ENCODE results near the gene GFOD2.

DNA sequence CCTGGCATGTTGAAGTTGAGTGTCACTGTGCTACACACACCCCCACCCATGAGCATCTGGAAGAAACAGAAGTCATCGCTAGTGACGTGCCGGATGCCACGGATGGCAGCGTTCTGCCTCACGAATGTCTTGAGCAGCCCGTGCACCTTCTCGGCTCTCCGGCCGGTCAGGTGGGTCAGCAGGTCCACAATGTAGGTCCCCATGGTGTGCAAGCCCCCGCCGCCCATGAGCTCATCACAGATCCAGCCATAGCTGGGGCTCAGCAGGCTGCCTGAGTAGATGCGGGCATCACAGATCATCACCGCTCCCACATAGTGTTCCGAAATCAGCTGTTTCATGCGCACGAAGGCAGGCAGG lies 43.6 kb downstream of the GFOD2 start:
- TF ChIP-seq, protein P1, sequence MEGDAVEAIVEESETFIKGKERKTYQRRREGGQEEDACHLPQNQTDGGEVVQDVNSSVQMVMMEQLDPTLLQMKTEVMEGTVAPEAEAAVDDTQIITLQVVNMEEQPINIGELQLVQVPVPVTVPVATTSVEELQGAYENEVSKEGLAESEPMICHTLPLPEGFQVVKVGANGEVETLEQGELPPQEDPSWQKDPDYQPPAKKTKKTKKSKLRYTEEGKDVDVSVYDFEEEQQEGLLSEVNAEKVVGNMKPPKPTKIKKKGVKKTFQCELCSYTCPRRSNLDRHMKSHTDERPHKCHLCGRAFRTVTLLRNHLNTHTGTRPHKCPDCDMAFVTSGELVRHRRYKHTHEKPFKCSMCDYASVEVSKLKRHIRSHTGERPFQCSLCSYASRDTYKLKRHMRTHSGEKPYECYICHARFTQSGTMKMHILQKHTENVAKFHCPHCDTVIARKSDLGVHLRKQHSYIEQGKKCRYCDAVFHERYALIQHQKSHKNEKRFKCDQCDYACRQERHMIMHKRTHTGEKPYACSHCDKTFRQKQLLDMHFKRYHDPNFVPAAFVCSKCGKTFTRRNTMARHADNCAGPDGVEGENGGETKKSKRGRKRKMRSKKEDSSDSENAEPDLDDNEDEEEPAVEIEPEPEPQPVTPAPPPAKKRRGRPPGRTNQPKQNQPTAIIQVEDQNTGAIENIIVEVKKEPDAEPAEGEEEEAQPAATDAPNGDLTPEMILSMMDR (IDR thresholded peaks at IDR 0.05; ENCODE audit: low read depth, low read length): no peak
- no peak for TF ChIP-seq EZH2phosphoT487 (IDR thresholded peaks at IDR 0.05; ENCODE audit: low read depth)

All from OCI-LY3 (cell line).